RWPE2 (cell line): ENCODE results near the gene PRKG1.
A peak's percentile ranks its signal among the peaks of the same experiment; 100 is the strongest.

Source experiments
- ATAC-seq: fragments of 200-7000 bp; cut with Tn5 transposase; 3 replicates; pipeline ENCODE4 v1.9.1; 2021; ENCODE audit warnings: low read depth
- DNase-seq: peaks from one replicate; pipeline ENCODE4 v3.0.0-alpha.2; 2020; ENCODE audit warnings: low spot score
- H3K27ac ChIP-seq: fragments of 450-650 bp; 2 replicates; pipeline ENCODE4 v1.5.1; 2017; ENCODE audit warnings: mild to moderate bottlenecking; ENCODE audit not compliant: poor library complexity, severe bottlenecking
- H3K27me3 ChIP-seq: fragments of 250-450 bp; sonication (Bioruptor Pico); 2 replicates; pipeline ENCODE4 v1.5.1; 2021; ENCODE audit warnings: mild to moderate bottlenecking, moderate library complexity; ENCODE audit not compliant: insufficient read depth, poor library complexity, severe bottlenecking
- H3K36me3 ChIP-seq: fragments of 250-450 bp; sonication (Bioruptor Pico); 2 replicates; pipeline ENCODE4 v1.5.1; 2020; ENCODE audit warnings: low read depth, mild to moderate bottlenecking, moderate library complexity
- H3K4me1 ChIP-seq: fragments of 250-450 bp; sonication (Bioruptor Pico); 2 replicates; pipeline ENCODE4 v1.5.1; 2021; ENCODE audit warnings: mild to moderate bottlenecking, moderate library complexity; ENCODE audit not compliant: insufficient read depth, poor library complexity, severe bottlenecking
- H3K4me3 ChIP-seq: fragments of 250-450 bp; sonication (Bioruptor Pico); 2 replicates; pipeline ENCODE4 v1.5.1; 2021; ENCODE audit warnings: mild to moderate bottlenecking, moderate library complexity; ENCODE audit not compliant: severe bottlenecking
- H3K9me3 ChIP-seq: fragments of 250-450 bp; sonication (Bioruptor Pico); 2 replicates; pipeline ENCODE4 v1.5.1; 2021; ENCODE audit warnings: mild to moderate bottlenecking, moderate library complexity; ENCODE audit not compliant: severe bottlenecking
- TF ChIP-seq, protein P1 (sequence below): fragments of 450-650 bp; IDR thresholded peaks from one replicate; pipeline ENCODE4 v1.5.1; 2017; ENCODE audit warnings: mild to moderate bottlenecking, moderate library complexity; ENCODE audit not compliant: poor library complexity, severe bottlenecking

PRKG1 gene

DNA sequence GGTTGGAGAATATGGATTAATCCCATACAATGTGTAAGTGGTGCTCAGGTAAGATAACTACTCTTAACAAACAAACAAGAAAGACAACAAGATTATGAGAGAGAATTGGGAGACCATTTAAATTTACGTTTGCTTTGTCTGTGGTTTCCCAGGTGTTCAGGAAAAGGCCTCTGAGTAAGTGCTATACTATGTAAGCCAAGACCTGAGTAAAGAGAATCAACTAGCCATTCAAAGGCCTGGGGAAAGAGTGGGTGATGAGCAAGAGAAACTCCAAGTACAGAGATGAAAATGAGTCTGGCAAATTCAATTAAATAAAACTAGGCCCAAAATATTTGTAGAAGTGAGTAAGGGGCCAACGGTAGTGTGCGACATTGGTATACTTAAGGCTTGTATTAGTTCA, 615.2 kb downstream of the PRKG1 start:
- Histone ChIP-seq H3K27me3 (no peaks in the 10 kb centered on the region), H3K4me1 (no peaks in the 10 kb centered on the region), H3K27ac (no peak overlapping the region), H3K36me3 (no peaks in the 10 kb centered on the region), H3K9me3 (no peaks in the 10 kb centered on the region), H3K4me3 (no peak overlapping the region)
- ATAC-seq (peak; percentile 76; the same call in 2 of the 3 replicates), DNase-seq (no peak)
- TF ChIP-seq, protein P1, sequence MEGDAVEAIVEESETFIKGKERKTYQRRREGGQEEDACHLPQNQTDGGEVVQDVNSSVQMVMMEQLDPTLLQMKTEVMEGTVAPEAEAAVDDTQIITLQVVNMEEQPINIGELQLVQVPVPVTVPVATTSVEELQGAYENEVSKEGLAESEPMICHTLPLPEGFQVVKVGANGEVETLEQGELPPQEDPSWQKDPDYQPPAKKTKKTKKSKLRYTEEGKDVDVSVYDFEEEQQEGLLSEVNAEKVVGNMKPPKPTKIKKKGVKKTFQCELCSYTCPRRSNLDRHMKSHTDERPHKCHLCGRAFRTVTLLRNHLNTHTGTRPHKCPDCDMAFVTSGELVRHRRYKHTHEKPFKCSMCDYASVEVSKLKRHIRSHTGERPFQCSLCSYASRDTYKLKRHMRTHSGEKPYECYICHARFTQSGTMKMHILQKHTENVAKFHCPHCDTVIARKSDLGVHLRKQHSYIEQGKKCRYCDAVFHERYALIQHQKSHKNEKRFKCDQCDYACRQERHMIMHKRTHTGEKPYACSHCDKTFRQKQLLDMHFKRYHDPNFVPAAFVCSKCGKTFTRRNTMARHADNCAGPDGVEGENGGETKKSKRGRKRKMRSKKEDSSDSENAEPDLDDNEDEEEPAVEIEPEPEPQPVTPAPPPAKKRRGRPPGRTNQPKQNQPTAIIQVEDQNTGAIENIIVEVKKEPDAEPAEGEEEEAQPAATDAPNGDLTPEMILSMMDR: no peak

DNA sequence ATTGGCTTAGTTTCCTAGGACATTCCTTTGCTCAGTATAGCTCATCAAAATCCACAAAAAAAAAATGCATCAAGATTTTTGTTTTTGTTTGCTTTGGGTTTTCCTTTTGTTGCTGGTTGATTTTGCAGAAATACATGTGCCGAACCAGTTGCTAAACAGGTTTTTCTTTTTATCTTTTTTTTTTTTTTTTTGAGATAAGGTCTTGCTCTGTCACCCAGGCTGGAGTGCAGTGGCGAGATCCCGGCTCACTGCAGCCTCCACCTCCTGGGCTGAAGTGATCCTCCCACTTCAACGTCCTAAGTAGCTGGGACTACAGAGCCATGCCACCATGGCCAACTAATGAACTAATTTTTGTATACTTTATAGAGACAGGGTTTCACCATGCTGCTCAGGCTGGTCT, 616.8 kb downstream of the PRKG1 start:
- no peak overlapping the region for H3K27ac ChIP-seq
- no peaks in the 10 kb centered on the region for H3K27me3 ChIP-seq
- TF ChIP-seq, protein P1: no peak
- H3K36me3 ChIP-seq: peaks cover 10% of the 10 kb centered on the region
- DNase-seq (no peak), ATAC-seq (no peak)
- H3K4me1 ChIP-seq: no peaks in the 10 kb centered on the region
- no peak overlapping the region for H3K4me3 ChIP-seq
- no peaks in the 10 kb centered on the region for H3K9me3 ChIP-seq

DNA sequence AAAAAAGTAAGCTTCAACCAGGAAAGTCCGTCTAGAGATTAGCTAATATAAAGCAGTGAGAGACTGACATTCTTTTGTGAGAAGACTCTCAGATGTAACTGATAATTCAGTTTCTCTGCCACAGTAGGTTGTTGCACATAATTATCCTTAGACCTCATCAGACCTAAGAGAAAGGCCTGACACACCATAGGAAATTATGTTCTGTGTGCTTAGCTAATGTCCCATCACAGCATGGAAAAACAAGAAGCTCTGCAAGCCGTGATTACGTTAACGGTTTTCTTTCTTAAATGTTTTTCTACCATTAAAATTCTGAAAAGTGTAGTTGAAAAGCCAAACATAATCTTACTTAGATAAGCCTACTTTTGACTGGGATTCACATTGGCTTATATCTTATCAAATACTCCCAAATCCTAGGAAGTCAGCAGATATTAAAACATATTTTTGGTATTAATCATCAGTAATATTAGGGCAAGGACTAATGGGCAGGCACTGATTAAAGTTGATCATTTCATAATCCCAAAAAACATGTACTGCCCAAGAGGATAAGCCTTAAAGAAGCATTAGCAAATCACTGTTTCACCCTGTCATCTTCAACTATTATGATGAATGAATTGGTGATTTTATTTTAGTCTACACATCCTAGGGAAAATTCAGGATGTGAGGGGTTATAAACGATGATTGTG, 619.9 kb downstream of the PRKG1 start:
- TF ChIP-seq, protein P1: no peak
- no peaks in the 10 kb centered on the region for H3K27me3 ChIP-seq
- H3K36me3 ChIP-seq: peaks cover 33% of the 10 kb centered on the region
- H3K9me3 ChIP-seq: no peaks in the 10 kb centered on the region
- H3K4me1 ChIP-seq: peaks cover 3% of the 10 kb centered on the region
- no peak overlapping the region for H3K27ac ChIP-seq
- no peak for DNase-seq
- ATAC-seq: no peak
- no peak overlapping the region for H3K4me3 ChIP-seq

DNA sequence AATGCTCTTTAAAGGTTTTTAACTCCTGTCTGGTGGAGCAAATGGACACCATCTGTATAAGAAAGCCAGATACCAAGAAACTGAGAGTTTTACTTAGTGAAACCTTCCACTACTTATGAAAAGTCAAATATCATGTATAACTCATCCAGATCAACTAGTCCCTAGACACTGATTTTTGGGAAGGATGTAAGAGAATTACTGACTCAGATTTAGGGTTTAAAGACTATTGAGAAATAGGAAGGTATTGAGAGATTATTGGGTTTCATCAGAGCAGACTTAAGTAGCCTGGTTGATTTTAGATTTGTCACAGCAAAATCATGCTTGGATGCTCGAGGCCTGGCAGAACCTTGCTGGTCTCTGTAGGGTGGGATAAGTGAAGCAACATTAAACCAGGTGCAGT, 622.0 kb downstream of the PRKG1 start:
- peaks cover 10% of the 10 kb centered on the region for H3K4me1 ChIP-seq

More for the DNA sequence above, 622.0 kb downstream of the PRKG1 start:
- TF ChIP-seq, protein P1: no peak
- Histone ChIP-seq H3K27ac (no peak overlapping the region), H3K36me3 (peaks cover 33% of the 10 kb centered on the region), H3K27me3 (no peaks in the 10 kb centered on the region), H3K4me3 (no peak overlapping the region), H3K9me3 (no peaks in the 10 kb centered on the region)
- ATAC-seq: no peak
- no peak for DNase-seq
